Measurements from ENCODE around the gene ARL4A.

DNA sequence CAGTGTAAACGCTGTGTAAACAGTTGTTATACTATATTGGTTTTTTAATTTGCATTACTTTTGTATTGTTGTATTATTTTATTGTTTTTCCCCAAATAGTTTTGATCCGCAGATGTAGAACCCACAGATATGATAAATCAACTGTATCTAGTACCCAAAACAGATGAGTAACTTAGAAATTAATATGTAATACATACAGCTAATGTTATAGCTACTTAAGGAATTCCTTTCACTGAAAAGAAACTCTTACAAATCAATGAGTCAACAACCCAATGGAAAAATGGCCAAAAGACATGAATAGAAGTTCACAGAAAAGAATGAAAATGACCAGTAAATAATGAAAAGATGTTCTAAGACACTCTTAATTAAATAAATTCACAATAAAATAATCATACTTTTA lies 32.3 kb upstream of the ARL4A start:
- no peak for TF ChIP-seq EZH2 (IDR thresholded peaks at IDR 0.05; ENCODE audit: borderline replicate concordance, low read length)
- TF ChIP-seq, protein P1, sequence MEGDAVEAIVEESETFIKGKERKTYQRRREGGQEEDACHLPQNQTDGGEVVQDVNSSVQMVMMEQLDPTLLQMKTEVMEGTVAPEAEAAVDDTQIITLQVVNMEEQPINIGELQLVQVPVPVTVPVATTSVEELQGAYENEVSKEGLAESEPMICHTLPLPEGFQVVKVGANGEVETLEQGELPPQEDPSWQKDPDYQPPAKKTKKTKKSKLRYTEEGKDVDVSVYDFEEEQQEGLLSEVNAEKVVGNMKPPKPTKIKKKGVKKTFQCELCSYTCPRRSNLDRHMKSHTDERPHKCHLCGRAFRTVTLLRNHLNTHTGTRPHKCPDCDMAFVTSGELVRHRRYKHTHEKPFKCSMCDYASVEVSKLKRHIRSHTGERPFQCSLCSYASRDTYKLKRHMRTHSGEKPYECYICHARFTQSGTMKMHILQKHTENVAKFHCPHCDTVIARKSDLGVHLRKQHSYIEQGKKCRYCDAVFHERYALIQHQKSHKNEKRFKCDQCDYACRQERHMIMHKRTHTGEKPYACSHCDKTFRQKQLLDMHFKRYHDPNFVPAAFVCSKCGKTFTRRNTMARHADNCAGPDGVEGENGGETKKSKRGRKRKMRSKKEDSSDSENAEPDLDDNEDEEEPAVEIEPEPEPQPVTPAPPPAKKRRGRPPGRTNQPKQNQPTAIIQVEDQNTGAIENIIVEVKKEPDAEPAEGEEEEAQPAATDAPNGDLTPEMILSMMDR (IDR thresholded peaks at IDR 0.05; ENCODE audit: low read length), result no peak
